ENCODE data around the gene NT5DC3.

Gene NT5DC3

GRCh38 chr12:103771466-103771865 is 69.6 kb downstream of the NT5DC3 start:
- TF ChIP-seq CTCF (IDR thresholded peaks at IDR 0.05; ENCODE audit: extremely low read depth, insufficient read depth, missing control alignments): peak; percentile 57
- no peak for DNase-seq (ENCODE audit: low spot score)
- in situ Hi-C loops (cut with MboI; ENCODE audit: low pct_unique_long_range_greater_than_20kb, low sequenced_read_pairs, unreplicated experiment): no loop called here

GRCh38 chr12:103769240-103769945 is 71.6 kb downstream of the NT5DC3 start:
- in situ Hi-C loops (cut with MboI; ENCODE audit: low pct_unique_long_range_greater_than_20kb, low sequenced_read_pairs, unreplicated experiment): no loop called here
- DNase-seq (ENCODE audit: low spot score): no peak
- TF ChIP-seq CTCF (IDR thresholded peaks at IDR 0.05; ENCODE audit: extremely low read depth, insufficient read depth, missing control alignments): no peak

- DNase-seq (ENCODE audit: low spot score): no peak
- no peak for TF ChIP-seq CTCF (IDR thresholded peaks at IDR 0.05; ENCODE audit: extremely low read depth, insufficient read depth, missing control alignments)
- in situ Hi-C loops (cut with MboI; ENCODE audit: low pct_unique_long_range_greater_than_20kb, low sequenced_read_pairs, unreplicated experiment): no loop called here
These were observed 72.4 kb downstream of the NT5DC3 start for GRCh38 chr12:103768467-103769123.

GRCh38 chr12:103766028-103766427 is 75.0 kb downstream of the NT5DC3 start:
- no peak for DNase-seq (ENCODE audit: low spot score)
- TF ChIP-seq CTCF (IDR thresholded peaks at IDR 0.05; ENCODE audit: extremely low read depth, insufficient read depth, missing control alignments): no peak
- in situ Hi-C loops (cut with MboI; ENCODE audit: low pct_unique_long_range_greater_than_20kb, low sequenced_read_pairs, unreplicated experiment): no loop called here

- no peak for DNase-seq (ENCODE audit: low spot score)
- TF ChIP-seq CTCF (IDR thresholded peaks at IDR 0.05; ENCODE audit: extremely low read depth, insufficient read depth, missing control alignments): no peak
- in situ Hi-C loops (cut with MboI; ENCODE audit: low pct_unique_long_range_greater_than_20kb, low sequenced_read_pairs, unreplicated experiment): no loop called here
These were observed 75.7 kb downstream of the NT5DC3 start for GRCh38 chr12:103765322-103765721.

GRCh38 chr12:103762473-103762872 is 78.6 kb downstream of the NT5DC3 start:
- no peak for TF ChIP-seq CTCF (IDR thresholded peaks at IDR 0.05; ENCODE audit: extremely low read depth, insufficient read depth, missing control alignments)
- DNase-seq (ENCODE audit: low spot score): no peak
- in situ Hi-C loops (cut with MboI; ENCODE audit: low pct_unique_long_range_greater_than_20kb, low sequenced_read_pairs, unreplicated experiment): no loop called here

Measured in GM13977 (cell line).